H1 (cell line): ENCODE results near the gene CLEC19A. TPM values are rescaled to one million over a fixed set of nuclear protein-coding genes. Genes with fewer than 3 reads are reported as not detected.

Experiments used
- CTCF ChIA-PET: fragments of 300-600 bp; sonication (Branson Sonifier 250); formaldehyde crosslinking; loops from one replicate; lab custom pipeline; 2021; ENCODE audit not compliant: partially characterized antibody; lab: Charles Lee
- POLR2A ChIA-PET: fragments of 300-600 bp; sonication (Branson Sonifier 250); formaldehyde crosslinking; loops from one replicate; lab custom pipeline; 2021; ENCODE audit warnings: inconsistent platforms; ENCODE audit not compliant: partially characterized antibody; lab: Charles Lee
- DNase-seq, 2 experiments: peaks; one replicate each; pipeline versions ENCODE4 v3.0.0 to v3.0.0-alpha.2; 2010 to 2022; ENCODE audit warnings: low spot score in 2 of 2, low read depth in 1 of 2, mixed read lengths in 1 of 2
- FAIRE-seq: peaks from 2 replicates; lab custom pipeline; 2011; peaks lifted over from hg19 to GRCh38; lab: Jason Lieb, UNC
- H2AFZ ChIP-seq: 2 replicates; pipeline ENCODE4 v1.8.1; 2012; ENCODE audit warnings: low read length, inconsistent platforms
- H2AK5ac ChIP-seq: 2 replicates; pipeline ENCODE4 v1.6.1; 2013; ENCODE audit warnings: low read depth, low read length
- H2BK120ac ChIP-seq: replicated peaks from 2 replicates; pipeline ENCODE3; 2013; ENCODE audit warnings: low read depth, low read length, inconsistent platforms
- H2BK12ac ChIP-seq: 2 replicates; pipeline ENCODE4 v1.6.1; 2013; ENCODE audit warnings: low read depth, low read length
- H2BK15ac ChIP-seq: 2 replicates; pipeline ENCODE4 v1.6.1; 2013; ENCODE audit warnings: low read length
- H2BK20ac ChIP-seq: 2 replicates; pipeline ENCODE4 v1.6.1; 2013; ENCODE audit warnings: low read length
- H2BK5ac ChIP-seq: 2 replicates; pipeline ENCODE4 v1.6.1; 2013; ENCODE audit warnings: low read depth, low read length
- H3K14ac ChIP-seq: 2 replicates; pipeline ENCODE4 v1.6.1; 2013; ENCODE audit warnings: inconsistent platforms; ENCODE audit not compliant: insufficient read length
- H3K18ac ChIP-seq: 2 replicates; pipeline ENCODE4 v1.6.1; 2013; ENCODE audit warnings: low read length; ENCODE audit errors: extremely low read depth
- H3K23ac ChIP-seq: 2 replicates; pipeline ENCODE4 v1.6.1; 2013; ENCODE audit warnings: inconsistent platforms; ENCODE audit not compliant: insufficient read length
- H3K23me2 ChIP-seq: 2 replicates; pipeline ENCODE4 v1.6.1; 2013; ENCODE audit warnings: low read depth, low read length
- H3K27ac ChIP-seq: 2 replicates; pipeline ENCODE4 v1.6.1; 2011; ENCODE audit warnings: low read depth, low read length, inconsistent platforms
- H3K27me3 ChIP-seq, 4 experiments: replicated peaks in 1 of 4; 1 replicate in 1 of 4; 2 replicates in 3 of 4; pipeline versions ENCODE4 v1.6.1 to v1.8.1; 2011 to 2013; ENCODE audit warnings: low read length in 3 of 4, mild to moderate bottlenecking in 3 of 4, inconsistent platforms in 2 of 4, mixed read lengths in 2 of 4, moderate library complexity in 1 of 4; ENCODE audit not compliant: control insufficient read depth in 3 of 4, insufficient read depth in 3 of 4; ENCODE audit errors: extremely low read depth in 1 of 4
- H3K36me3 ChIP-seq, 4 experiments: 2 replicates each; pipeline versions ENCODE4 v1.6.1 to v1.8.1; 2011 to 2013; ENCODE audit warnings: mild to moderate bottlenecking in 4 of 4, low read length in 3 of 4, moderate library complexity in 2 of 4, control low read depth in 1 of 4, inconsistent platforms in 1 of 4; ENCODE audit not compliant: insufficient read depth in 4 of 4, control insufficient read depth in 2 of 4
- H3K4ac ChIP-seq: replicated peaks from 2 replicates; pipeline ENCODE3; 2013; ENCODE audit warnings: low read length, low read depth, mixed read lengths, inconsistent platforms; ENCODE audit not compliant: insufficient read length
- H3K4me1 ChIP-seq, 4 experiments: replicated peaks in 1 of 4; 1 replicate in 1 of 4; 2 replicates in 3 of 4; pipeline versions ENCODE4 v1.6.1 to v1.8.1; 2011 to 2013; ENCODE audit warnings: low read length in 3 of 4, inconsistent platforms in 2 of 4, mixed read lengths in 1 of 4; ENCODE audit not compliant: insufficient read depth in 4 of 4, control insufficient read depth in 3 of 4
- H3K4me2 ChIP-seq, 2 experiments: 2 replicates each; pipeline versions ENCODE4 v1.6.1 to v1.8.1; 2011 to 2013; ENCODE audit warnings: low read depth in 2 of 2, low read length in 2 of 2, control low read depth in 1 of 2, inconsistent platforms in 1 of 2, mild to moderate bottlenecking in 1 of 2; ENCODE audit not compliant: insufficient read depth in 1 of 2
- H3K4me3 ChIP-seq, 4 experiments: fragments of 200-600, 300-600 bp in 1 of 4; sonication (generic), shearing (Covaris generic), sonication (Bioruptor Twin) in 1 of 4; 2 replicates each; pipeline versions ENCODE4 v1.5.1 to v1.8.1; 2011 to 2016; ENCODE audit warnings: low read length in 4 of 4, low read depth in 3 of 4, control low read depth in 2 of 4, inconsistent platforms in 2 of 4, mild to moderate bottlenecking in 2 of 4, mixed read lengths in 1 of 4, moderate library complexity in 1 of 4; ENCODE audit not compliant: insufficient read depth in 2 of 4; ENCODE audit errors: extremely low read depth in 1 of 4
- H3K56ac ChIP-seq: replicated peaks from 2 replicates; pipeline ENCODE3; 2013; ENCODE audit warnings: low read depth, mild to moderate bottlenecking, mixed read lengths, low read length, inconsistent platforms; ENCODE audit not compliant: insufficient read length
- H3K79me1 ChIP-seq: 2 replicates; pipeline ENCODE4 v1.6.1; 2013; ENCODE audit warnings: low read depth, low read length, control low read depth
- H3K79me2 ChIP-seq, 2 experiments: 2 replicates each; pipeline versions ENCODE4 v1.6.1 to v1.8.1; 2012 to 2013; ENCODE audit warnings: low read length in 2 of 2, mild to moderate bottlenecking in 2 of 2, inconsistent platforms in 1 of 2; ENCODE audit not compliant: insufficient read depth in 2 of 2, control insufficient read depth in 1 of 2
- H3K9ac ChIP-seq, 4 experiments: replicated peaks in 1 of 4; 1 replicate in 1 of 4; 2 replicates in 3 of 4; pipeline versions ENCODE4 v1.6.1 to v1.8.1; 2011 to 2013; ENCODE audit warnings: low read depth in 3 of 4, low read length in 3 of 4, control low read depth in 2 of 4, mild to moderate bottlenecking in 2 of 4, moderate library complexity in 2 of 4, inconsistent platforms in 1 of 4; ENCODE audit errors: extremely low read depth in 1 of 4
- H3K9me3 ChIP-seq, 2 experiments: 2 replicates each; pipeline versions ENCODE4 v1.6.1 to v1.8.1; 2012 to 2013; ENCODE audit warnings: mild to moderate bottlenecking in 2 of 2, moderate library complexity in 2 of 2, control low read depth in 1 of 2, inconsistent platforms in 1 of 2, low read depth in 1 of 2, low read length in 1 of 2, mixed read lengths in 1 of 2; ENCODE audit not compliant: insufficient read depth in 2 of 2
- H4K20me1 ChIP-seq, 2 experiments: replicated peaks in 1 of 2; 2 replicates each; pipeline versions ENCODE3 to v1.8.1; 2011 to 2013; ENCODE audit warnings: inconsistent platforms in 2 of 2, low read length in 2 of 2, mild to moderate bottlenecking in 1 of 2; ENCODE audit not compliant: insufficient read depth in 2 of 2, control insufficient read depth in 1 of 2
- H4K5ac ChIP-seq: 2 replicates; pipeline ENCODE4 v1.6.1; 2013; ENCODE audit warnings: low read length, low read depth, mixed read lengths, inconsistent platforms; ENCODE audit not compliant: insufficient read length
- H4K8ac ChIP-seq: 2 replicates; pipeline ENCODE4 v1.8.0; 2013; ENCODE audit warnings: mild to moderate bottlenecking, moderate library complexity, low read length, inconsistent platforms; ENCODE audit not compliant: insufficient read depth; ENCODE audit errors: extremely low read depth
- H4K91ac ChIP-seq: replicated peaks from 2 replicates; pipeline ENCODE3; 2013; ENCODE audit warnings: low read length, mixed read lengths, inconsistent platforms; ENCODE audit not compliant: insufficient read length
- BRCA1 ChIP-seq: IDR thresholded peaks from 2 replicates; pipeline ENCODE4 v1.6.1; 2012; ENCODE audit warnings: low read depth, low read length, improper control_type of control experiment
- CEBPB ChIP-seq: IDR thresholded peaks from 2 replicates; pipeline ENCODE4 v1.6.1; 2012; ENCODE audit warnings: low read depth, low read length
- E2F6 ChIP-seq: IDR thresholded peaks from 2 replicates; pipeline ENCODE4 v1.6.1; 2012; ENCODE audit warnings: inconsistent platforms
- EP300 ChIP-seq, 2 experiments: IDR thresholded peaks; 1 replicate in 1 of 2; 2 replicates in 1 of 2; pipeline ENCODE4 v1.6.1; 2011 to 2012; ENCODE audit warnings: low read depth in 2 of 2, low read length in 2 of 2, mild to moderate bottlenecking in 2 of 2, borderline replicate concordance in 1 of 2, inconsistent platforms in 1 of 2, moderate library complexity in 1 of 2
- EZH2 ChIP-seq: fragments of 200-600 bp; sonication (generic); IDR thresholded peaks from 2 replicates; pipeline ENCODE4 v1.7.1; 2012; ENCODE audit warnings: low read depth, mild to moderate bottlenecking, moderate library complexity, low read length, inconsistent platforms; ENCODE audit not compliant: severe bottlenecking
- HDAC2 ChIP-seq, 2 experiments: fragments of 300-600 bp in 1 of 2; sonication (generic) in 1 of 2; IDR thresholded peaks; 2 replicates each; pipeline ENCODE4 v1.6.1; 2011 to 2012; ENCODE audit warnings: low read depth in 2 of 2, low read length in 2 of 2, mild to moderate bottlenecking in 2 of 2, moderate library complexity in 2 of 2, borderline replicate concordance in 1 of 2, inconsistent platforms in 1 of 2
- NRF1 ChIP-seq: IDR thresholded peaks from 2 replicates; pipeline ENCODE4 v1.6.1; 2011; ENCODE audit warnings: mild to moderate bottlenecking, low read depth, low read length, improper control_type of control experiment
- POU5F1 ChIP-seq: IDR thresholded peaks from 2 replicates; pipeline ENCODE4 v1.6.1; 2011; ENCODE audit warnings: low read depth, mild to moderate bottlenecking, low read length, moderate library complexity
- SP2 ChIP-seq: IDR thresholded peaks from 2 replicates; pipeline ENCODE4 v1.6.1; 2012; ENCODE audit warnings: mild to moderate bottlenecking, low read length, inconsistent platforms
- WGBS, 2 experiments: shearing (Covaris generic) in 1 of 2; methylation state at CpG; one replicate each; pipeline versions ENCODE4 v1.1.6 to v1.1.7; 2013 to 2015; ENCODE audit warnings: low lambda C conversion rate in 2 of 2, mixed read lengths in 2 of 2, inconsistent platforms in 1 of 2, low coverage in 1 of 2, missing lambda C conversion rate in 1 of 2; ENCODE audit not compliant: insufficient replicate concordance in 2 of 2, insufficient coverage in 1 of 2, insufficient read length in 1 of 2; ENCODE audit errors: extremely low coverage in 1 of 2, missing lambda C conversion rate in 1 of 2; 5-methylcytosine and 5-hydroxymethylcytosine counted together
- polyA plus RNA-seq, 7 experiments: library from polyadenylated mRNA; depleted of rRNA in 3 of 7; stranded (reverse) in 5 of 7; unstranded in 2 of 7; fragments of >200 nt in 5 of 7; fragments of 200-250 nt in 2 of 7; gene quantifications; 1 replicate in 5 of 7; 2 replicates in 1 of 7; 4 replicates in 1 of 7; pipeline versions ENCODE4 v1.2.1 to v1.2.3, GENCODE V29; 2011 to 2013; ENCODE audit warnings: missing spikeins in 2 of 7, mixed read lengths in 2 of 7
- total RNA-seq: library from RNA; stranded (reverse); fragmentation: NEBNext Ultra II Directional; extraction: Animal tissue kit (Norgen Biotek cat#: 25700); gene quantifications from 2 replicates; pipeline ENCODE4 v1.2.1, GENCODE V29; 2021

The CLEC19A gene
- total and polyA plus RNA-seq, 2 of the 8 experiments (the other 6 are each of a cell fraction or from before 2014, with no cell fraction given): 0.35 to 0.88 TPM

- Histone ChIP-seq H3K23me2 (no peaks in the 10 kb centered on the region), H2BK120ac (no peak overlapping the region), H4K91ac (no peak overlapping the region), H3K4me2 (no peak overlapping the region), H3K14ac (no peak overlapping the region), H3K4me3 (no peak overlapping the region), H3K79me1 (no peaks in the 10 kb centered on the region), H3K56ac (no peak overlapping the region), H2BK20ac (no peak overlapping the region), H2BK15ac (no peak overlapping the region), H3K79me2 (no peaks in the 10 kb centered on the region), H3K9me3 (peaks cover 0 to 5% of the 10 kb centered on the region in 2 experiments; a peak in 2 of 4 replicates), H3K23ac (no peak overlapping the region), H2AFZ (no peak overlapping the region), H3K27ac (no peak overlapping the region), H4K8ac (no peak overlapping the region), H2BK12ac (no peak overlapping the region), H4K5ac (no peak overlapping the region), H2AK5ac (no peak overlapping the region; the same call in 1 of the 2 replicates), H3K36me3 (no peaks in the 10 kb centered on the region), H3K4me1 (no peaks in the 10 kb centered on the region), H3K4ac (no peak overlapping the region), H3K9ac (no peak overlapping the region), H2BK5ac (no peak overlapping the region), H4K20me1 (no peaks in the 10 kb centered on the region), H3K27me3 (no peaks in the 10 kb centered on the region), H3K18ac (no peak overlapping the region)
- ChIA-PET POLR2A (interaction anchor here (0.9 kb wide), 1 partner anchor 18 kb away, joined by 3 read pairs; the partner anchor contains the start of gene CLEC19A), CTCF (interaction anchor here (0.6 to 2.2 kb wide), 7 partner anchors 9 to 462 kb away, joined by 3 to 9 read pairs (median 4); partner anchors contain the start of gene CLEC19A)
- FAIRE-seq (no peak), DNase-seq (no peak)
- WGBS, 2 experiments: 94% methylated on average over 10 of the region's 11 CpGs; no CpG with 5 or more reads in 1 of the 2 experiments
- TF ChIP-seq NRF1: no peak
- no peak for TF ChIP-seq CEBPB
- no peak for TF ChIP-seq EZH2
- TF ChIP-seq E2F6: no peak
- no peak for TF ChIP-seq POU5F1
- no peak for TF ChIP-seq SP2
- TF ChIP-seq BRCA1: no peak
- TF ChIP-seq EP300 (IDR thresholded peaks at IDR 0.05; ENCODE audit: borderline replicate concordance in 1 of 2, low read depth in 2 of 2, low read length in 2 of 2): no peak
- no peak for TF ChIP-seq HDAC2 (IDR thresholded peaks at IDR 0.05; ENCODE audit: borderline replicate concordance in 1 of 2, low read depth in 2 of 2, low read length in 2 of 2)
Measured at GRCh38 chr16:19266774-19267173, 18.8 kb upstream of the CLEC19A start.
